ENCODE measurements around the gene WDR5.

GRCh38 chr9:134195558-134195957 lies 59.7 kb downstream of the WDR5 start:
- no peak for TF ChIP-seq CTCF (IDR thresholded peaks at IDR 0.05)
- no peak for TF ChIP-seq POLR2AphosphoS5 (IDR thresholded peaks at IDR 0.05)
